HG03354 (cell line): Measurements from ENCODE around the gene TEX14.
A peak's percentile ranks its signal among the peaks of the same experiment; 100 is the strongest.

Source experiments
- ATAC-seq: cut with Tn5 transposase; IDR thresholded peaks from one replicate; pipeline ENCODE4 v1.9.1; 2021; ENCODE audit warnings: mild to moderate bottlenecking; ENCODE audit not compliant: unreplicated experiment, poor library complexity, severe bottlenecking

Gene TEX14

DNA sequence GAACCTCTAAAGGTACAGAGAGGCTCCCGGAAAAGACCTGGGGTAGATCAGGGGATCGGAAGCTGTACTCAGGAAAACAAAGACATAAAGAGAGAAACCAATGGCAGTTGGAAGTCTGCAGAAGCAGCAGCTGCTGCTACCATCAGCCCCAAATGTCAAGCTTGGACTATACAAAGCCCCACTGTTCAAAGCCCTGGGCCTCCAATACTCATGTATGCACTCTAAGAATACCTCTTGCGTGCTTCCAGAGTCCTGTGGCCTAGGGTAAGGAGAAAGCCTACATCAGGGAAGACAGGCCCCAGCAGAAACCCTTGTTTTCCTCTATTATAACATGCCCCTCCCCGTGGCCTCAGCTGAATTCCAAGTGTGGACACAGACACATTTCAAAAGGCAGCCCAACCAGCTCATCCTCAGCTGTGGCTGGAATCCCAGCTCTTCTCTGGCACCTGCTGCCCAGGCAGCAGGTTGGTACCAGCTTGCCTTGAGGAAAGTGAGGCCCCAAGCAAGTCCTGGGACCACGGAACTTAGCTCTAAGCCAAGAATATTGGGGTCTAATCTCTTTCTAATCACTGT lies 158.1 kb downstream of the TEX14 start:
- ATAC-seq: no peak

DNA sequence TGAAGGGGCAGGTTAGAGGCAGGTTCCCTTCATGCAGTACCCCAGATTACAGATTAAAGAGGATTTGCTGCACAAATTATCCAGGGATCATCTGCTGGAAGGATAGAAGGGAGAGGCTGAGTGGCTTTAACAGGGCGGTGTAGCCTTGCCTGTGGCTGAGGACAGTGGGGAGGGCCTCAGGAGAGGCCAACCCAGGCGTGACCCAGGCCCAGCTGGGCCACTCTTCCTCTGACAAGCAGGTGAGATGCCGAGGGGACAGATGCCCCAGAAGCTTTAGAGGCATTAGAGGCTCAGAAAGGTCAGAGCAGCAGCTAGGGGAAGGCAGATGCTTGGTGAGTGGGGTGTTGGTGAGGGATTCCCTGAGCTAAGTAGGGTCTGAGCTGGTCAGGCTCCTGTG lies 159.3 kb downstream of the TEX14 start:
- no peak for ATAC-seq

DNA sequence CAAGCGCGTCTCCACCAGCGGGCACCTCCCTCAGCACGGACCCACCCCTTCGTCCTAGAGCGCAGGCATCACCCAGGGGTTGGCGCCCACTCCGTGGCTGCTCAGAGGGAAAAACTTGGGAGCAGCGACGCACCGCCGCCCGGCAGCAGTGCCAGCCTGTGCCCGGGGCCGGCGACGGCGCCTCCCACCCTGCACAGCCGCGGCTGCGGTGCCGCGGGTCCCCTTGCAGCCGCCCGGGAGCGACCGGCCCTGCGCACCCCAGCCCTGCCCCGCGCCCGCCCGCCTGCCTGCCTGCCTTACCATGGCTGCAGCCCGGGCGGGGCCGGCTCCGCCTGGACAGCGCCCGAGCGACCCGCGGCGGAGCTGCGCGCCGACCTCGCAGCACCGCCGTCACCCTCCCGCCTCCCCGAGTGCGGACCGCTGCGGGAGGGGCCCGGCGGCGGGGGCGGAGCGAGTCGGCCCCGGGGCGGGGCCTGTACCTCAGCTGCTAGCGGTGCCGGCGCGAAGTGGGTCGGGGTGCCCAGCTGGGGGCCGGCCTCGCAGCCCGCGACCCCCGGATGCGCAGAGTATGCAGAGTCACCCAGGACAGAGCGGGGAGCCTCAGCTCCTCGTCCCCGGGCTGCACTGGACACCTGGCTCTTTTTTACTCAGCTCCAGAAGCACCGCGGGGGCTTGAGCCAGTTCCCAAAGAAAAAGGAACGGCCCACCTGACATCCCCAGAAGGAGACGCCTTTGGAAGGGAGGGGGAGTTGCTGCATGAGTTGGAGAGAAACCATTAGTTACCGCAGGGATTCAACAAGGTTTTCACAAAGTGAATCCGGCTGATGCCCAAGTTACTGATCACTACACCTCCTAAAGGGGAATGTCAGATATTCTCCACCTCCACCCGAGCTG lies 159.9 kb downstream of the TEX14 start:
- peak; percentile 54 for ATAC-seq

DNA sequence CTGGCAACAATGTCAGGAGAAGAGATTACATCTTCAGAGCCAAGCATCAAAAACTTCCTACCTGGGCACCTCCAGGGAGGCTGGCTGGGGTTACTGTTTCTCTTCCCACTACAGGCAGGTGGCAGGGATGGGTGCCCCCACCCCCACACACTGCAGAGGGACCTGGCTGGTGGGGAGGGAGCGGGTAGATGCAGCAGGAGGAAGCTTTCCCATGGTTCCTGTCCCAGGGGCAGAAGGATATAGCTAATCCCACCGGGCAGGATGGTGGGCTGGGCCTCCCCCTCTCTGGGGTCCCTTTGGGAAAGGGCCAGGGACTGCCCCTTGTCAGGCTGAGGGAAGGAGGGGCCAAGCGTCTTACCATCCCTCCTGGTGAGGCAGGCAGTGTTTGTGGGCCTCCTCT lies 160.7 kb downstream of the TEX14 start:
- ATAC-seq: no peak

DNA sequence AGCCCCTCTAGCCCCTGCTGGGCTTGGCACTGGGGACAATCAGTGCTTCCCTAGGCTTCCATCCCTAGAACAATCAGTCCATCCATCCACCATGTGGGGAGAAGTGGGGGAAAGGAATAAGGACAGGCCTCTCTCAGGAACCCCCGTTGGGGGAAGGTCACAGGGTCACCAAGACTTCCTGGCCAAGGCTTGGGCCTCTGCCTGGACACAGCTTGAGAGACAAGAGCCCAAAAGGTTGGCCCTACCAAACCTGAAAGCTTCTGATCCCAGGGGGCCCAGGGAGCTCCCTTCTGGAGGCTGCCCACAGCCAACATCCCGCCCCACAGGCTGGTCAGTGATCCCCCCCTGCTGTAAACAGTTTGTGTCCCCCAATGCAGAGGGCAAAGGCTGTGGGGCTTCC lies 161.2 kb downstream of the TEX14 start:
- ATAC-seq: no peak

DNA sequence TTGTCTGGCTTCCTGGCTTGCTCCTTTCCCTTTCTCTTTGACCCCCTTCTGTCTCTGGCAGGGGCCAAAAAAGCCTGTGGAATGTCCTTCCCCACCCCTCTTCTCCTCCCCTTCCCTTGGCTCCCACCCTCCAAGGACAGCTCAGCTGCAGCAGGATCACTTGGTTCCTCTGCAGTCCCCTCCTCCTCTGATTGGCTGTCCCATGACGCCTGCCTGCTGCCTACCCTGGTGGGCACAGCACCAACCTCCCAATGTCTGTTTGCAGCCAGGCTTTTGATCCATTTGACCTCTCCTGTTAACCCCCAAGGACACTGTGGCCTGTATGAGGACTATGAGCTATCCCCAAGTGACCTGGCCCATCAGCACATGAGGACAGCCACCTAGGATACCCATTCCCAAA lies 162.6 kb downstream of the TEX14 start:
- no peak for ATAC-seq

DNA sequence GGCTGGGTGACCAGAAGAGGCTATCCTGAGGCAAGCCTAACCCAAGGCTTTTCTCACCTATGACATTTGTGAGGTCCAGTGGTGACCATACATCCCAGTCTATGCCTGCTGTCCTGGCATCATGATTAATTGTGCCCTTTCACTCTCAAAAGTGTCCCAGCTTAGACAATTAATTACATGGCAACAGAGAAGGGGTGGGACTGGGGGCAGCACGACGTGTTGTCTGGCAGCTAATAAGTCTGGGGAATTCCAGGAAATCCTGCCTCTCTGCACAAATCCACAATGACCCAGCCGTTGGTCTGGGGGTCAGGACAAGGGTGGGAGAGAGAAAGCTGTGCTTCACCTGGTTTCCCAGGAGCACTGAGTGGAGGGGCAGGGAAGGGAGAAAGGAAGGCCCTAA lies 163.4 kb downstream of the TEX14 start:
- no peak for ATAC-seq

DNA sequence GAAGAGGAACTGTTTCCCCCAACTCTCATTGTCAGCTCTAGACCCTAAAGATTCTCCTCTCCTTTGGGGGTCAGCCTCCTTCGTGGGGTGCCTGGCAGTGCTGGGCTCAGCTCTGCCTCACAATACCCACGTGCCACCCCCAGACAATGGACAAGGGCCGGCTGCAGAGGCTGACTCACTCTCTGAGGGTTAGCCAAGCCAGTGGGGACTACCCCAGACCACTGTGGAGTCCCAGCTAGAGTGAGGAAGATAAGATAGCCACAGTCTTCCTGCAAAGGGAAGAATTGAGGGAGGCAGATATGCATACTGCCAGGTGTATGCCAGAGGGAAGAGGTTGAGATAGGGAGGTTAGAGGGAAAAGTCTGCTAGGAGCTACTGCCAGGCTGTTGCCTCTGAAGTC lies 163.9 kb downstream of the TEX14 start:
- ATAC-seq: no peak

DNA sequence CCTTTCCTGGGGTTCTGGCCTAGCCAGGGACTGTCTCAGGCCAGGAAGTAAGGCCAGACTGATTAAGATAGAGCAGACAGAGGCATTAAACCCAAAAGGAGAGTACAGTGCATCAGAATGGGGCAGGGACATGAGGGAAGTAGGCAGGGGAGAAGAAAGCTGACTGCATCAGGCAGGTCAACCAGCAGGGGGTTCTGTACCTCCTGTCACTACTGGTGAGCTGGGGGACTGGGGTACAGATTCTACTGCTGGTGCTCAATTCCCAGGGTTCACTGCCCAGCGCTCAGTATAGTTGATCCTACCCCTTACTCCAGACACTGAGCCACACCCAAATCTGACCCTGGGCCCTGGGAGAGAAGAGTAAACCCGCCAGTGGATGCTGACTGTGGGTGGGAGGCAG lies 164.5 kb downstream of the TEX14 start:
- ATAC-seq: no peak

DNA sequence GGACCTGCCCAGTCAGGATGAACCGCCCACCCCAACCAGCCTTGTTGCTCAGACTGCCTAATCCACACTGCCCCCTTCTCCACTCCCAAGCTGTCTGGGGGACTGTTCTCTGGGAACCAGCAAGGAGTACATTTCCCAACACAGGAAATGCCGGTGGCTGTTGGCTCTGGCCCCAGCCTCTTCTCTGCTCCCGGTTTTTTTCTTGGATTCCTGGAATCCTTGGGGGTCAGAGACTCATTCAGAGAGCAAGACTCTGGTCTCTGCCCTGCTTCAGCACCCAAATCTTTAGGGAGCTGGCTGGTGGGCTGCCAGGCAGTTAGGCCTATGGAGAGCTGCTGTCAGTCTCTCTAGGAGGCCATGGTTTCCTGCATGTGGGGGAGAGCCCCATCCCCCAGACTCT lies 166.6 kb downstream of the TEX14 start:
- ATAC-seq: no peak

DNA sequence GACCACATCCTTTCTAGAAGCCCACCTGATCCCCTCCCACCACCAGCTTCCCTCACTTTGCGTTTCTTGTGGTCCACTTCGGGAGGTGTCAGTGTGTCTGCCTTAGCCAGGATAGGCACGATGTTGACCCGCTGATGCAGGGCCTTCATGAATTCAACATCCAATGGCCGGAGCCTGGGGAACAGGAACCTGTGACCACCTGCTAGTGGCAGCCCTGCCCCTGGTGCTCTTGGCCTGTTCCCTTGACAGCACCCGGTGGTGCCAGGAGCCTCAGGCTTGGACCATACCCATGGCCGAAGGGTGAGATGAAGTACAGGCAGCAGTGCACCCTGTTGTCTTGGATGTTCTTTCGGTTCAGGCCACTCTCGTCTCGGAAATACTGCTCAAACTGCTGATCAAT lies 170.2 kb downstream of the TEX14 start:
- no peak for ATAC-seq

DNA sequence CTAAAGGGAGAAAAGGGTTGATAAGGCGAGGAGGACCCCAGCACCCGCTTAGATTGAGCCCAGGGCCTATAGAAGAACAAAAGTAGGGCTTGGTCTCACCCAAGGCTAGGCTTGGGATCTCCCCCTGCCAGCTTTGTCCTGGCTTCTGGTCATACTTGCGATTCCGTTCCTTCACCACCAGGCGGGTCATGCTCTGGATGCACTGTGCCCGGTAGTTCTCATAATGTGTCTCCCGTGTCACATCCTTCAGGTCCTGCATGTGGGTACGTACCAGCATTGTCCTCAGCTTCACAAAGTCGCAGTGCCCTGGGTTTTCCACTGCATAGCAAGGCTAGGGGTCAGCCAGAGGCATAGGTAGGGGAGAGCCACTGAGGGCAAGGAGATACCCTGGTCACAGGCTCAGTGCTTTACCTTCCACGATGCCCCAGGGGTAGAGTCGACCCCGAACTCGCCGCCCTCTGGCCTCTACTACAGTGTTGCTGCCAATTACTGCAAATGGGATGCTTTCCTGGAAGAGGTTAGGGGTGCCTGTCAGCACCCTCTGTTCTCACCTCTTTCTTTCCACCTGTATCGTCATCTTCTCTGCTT lies 170.9 kb downstream of the TEX14 start:
- no peak for ATAC-seq

DNA sequence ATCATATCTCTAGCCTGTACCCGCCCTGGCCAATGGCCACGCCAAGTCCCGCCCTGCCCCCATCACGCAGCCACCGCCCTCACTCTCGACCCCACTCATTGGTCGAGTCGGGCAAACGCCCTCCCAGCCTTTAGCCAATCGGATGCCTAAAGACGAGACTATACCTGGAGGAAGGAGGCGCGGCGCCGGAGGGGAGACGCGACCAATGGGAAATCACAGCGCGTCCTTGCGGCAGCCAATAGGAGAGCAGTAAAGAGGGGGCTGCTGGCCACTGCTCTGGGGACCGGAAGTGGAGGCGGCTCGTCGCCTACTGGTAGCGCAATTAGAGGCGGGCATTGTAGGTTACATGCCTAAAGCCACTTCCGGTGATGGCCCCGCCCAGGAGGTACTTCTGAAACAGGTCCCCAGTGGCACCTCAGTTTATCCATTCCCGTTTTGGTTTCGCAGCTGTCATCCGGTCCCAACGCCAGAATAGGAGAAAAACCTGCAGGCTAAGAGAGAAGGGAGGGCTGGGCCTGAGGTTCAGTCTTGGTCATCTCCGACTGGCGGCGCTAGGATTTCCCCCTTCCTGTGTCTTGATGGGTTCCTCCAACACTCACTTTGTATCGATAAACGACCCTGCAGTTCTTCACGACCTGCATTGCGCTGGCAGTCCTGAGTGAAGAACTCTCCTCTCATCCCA lies 173.8 kb downstream of the TEX14 start:
- peak; percentile 83 for ATAC-seq

DNA sequence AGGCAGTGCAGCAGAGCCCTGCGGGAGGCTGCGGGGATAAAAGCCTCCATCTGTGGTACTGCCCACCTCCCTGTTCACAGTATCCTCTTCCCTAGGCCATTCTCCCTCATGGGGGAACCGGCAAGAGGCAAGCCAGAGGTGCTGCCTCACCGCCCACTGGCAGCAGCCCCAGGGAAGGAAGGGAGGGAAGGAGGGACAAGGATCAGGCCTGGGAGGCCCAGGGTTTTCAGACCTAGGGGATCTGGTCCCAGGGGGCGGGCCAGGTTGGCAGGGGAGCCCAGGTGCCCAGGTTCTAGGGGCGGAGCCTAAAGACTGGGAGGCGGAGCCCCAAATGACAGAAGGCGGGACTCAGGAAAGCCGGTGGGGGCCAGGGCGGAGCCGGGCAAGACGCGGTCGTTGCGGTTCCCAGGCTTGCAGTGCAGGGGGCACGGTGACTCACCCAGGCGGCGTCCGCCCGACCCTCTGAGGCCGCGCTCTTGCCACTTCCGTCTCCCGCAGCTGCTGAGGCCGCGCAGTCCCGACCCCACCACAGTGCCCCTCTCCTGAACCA lies 174.4 kb downstream of the TEX14 start:
- no peak for ATAC-seq

DNA sequence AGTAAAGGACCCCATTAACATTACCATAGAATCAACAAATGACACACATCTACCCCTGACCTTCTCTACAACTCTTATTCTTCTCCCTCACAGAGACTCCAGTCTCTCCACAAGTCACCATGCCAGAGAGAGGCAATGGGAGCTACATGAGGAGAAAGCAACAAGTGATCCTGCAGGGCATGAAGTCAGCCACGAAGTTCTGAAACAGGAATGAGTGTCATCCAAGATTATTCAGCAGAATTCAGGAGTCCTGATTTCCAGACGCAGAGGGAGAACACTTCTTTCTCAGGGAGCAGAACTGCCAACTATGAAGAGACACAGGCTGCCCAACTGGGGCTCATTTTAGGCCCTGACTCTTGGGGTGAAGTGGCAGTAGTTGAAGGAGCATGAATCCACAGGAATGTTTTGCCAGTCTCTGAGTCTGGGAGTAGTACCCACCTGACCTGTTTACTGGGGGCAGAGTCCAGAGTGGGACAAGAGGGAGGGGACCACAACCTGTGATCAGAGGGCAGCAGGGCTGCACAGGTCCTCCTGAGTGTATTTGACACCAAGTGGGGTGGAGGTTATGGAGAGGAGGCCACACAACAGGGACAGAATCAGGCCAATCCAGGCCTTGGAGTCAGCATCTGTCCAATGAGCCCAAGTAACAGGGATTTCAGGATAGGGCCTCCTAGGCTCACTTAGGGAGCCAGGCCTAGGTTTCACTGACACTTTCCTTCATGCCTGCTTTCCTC lies 175.0 kb downstream of the TEX14 start:
- no peak for ATAC-seq

DNA sequence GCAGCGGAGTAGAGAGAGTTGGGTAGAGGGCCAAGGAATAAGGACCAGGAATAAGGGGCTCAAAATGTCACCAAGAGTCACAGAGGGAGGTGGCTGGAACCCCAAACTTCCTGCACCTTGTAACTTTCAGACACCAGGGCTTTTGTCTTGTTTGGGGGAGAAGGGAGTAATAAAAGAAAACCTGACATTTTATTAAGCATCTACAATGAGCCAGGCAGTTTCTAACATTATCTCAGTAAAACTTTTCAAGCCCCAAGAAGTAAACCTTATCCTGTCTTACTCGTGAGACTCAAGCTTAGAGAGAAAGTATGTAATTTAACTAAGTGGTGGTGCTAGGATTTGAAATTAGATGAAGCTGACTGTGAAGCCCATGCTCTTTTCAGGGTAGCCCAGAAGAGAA lies 176.6 kb downstream of the TEX14 start:
- ATAC-seq: no peak

DNA sequence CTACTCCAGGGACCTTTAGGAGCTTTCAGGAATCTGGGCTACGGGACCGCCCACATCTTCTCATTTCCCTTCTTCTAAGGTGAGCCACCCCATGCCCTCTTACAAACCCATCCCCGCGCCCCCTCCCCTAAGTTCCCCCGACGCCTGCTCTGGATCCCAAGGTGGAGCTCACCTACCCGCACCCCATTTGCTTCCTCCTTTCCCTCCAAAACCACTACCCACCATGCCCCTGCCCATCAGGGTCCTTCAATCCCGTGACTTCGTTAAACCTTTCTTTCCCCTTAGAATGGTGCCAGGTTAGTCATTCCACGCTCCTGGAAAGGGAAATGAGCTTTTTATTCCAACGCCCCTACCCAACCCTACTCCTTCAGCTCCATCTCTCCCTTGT lies 177.1 kb downstream of the TEX14 start:
- ATAC-seq: no peak

DNA sequence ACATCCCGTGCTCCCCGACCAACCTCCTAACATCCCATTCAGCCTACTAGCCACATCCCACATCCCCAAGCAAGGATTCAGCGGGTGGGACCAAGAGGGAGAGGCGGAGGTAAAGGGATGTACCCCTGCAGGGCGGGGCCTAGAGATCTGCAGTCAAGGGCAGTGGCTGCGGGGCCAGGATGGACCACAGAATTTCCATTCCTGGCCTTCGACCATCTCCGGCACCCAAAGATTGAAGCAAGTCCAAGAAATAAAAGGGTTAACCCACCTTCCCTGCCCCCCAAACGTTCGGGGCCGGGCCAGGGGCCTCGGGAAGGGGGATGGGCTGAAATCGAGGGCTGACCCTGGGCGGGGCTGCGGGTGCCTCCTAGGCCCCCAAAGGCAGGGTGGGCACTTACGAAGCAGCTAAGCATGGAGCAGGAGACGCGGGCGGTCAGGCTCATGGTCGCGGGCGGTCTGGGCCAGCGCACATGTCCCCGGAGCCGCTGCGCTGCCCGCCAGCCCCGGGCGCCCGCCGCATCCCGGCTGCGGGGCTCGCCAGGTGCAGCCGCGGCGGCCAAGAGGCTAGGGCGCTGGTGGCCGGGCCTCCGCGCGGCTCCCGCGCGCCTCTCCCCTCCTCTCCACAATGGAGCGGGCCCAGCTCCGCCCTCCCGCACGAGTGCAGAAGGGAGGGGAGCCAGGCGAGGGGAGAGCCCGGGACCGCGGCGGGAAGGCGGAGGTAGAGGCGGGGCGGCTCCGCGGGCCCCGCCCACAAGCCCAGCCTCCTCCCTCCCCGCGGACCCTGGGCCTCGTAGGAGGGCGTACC lies 177.7 kb downstream of the TEX14 start, which contains the start of gene MTMR4:
Gene MTMR4 (minus strand): TSS at position 674 of the 805 bp plus-strand sequence. CDS start 231 bp downstream, at position 443.
- no peak for ATAC-seq
